Spleen (tissue), 11 donors: ENCODE data around the gene TREML1. TPM values are rescaled to one million over a fixed set of nuclear protein-coding genes. Genes with fewer than 3 reads are reported as not detected.

ENCODE experiments used
- DNase-seq: peaks from one replicate; pipeline ENCODE4 v3.0.0-alpha.2; 2020
- H3K27ac ChIP-seq, 8 donors: fragments of 200-600 bp; sonication (generic) in 7 of 8; 1 replicate in 4 of 8; 2 replicates in 4 of 8; pipeline versions ENCODE4 v1.5.0 to v1.8.0; 2016 to 2021; ENCODE audit warnings: inconsistent platforms in 4 of 8, mild to moderate bottlenecking in 4 of 8, moderate library complexity in 1 of 8
- H3K27me3 ChIP-seq, 7 donors: fragments of 200-600 bp; sonication (generic) in 6 of 7; replicated peaks in 1 of 7; 1 replicate in 4 of 7; 2 replicates in 3 of 7; pipeline versions ENCODE4 v1.5.0 to v1.8.0; 2016 to 2021; ENCODE audit warnings: inconsistent platforms in 3 of 7, mild to moderate bottlenecking in 1 of 7
- H3K36me3 ChIP-seq, 6 donors: fragments of 200-600 bp; sonication (generic) in 5 of 6; 1 replicate in 4 of 6; 2 replicates in 2 of 6; pipeline versions ENCODE4 v1.5.0 to v1.8.0; 2016 to 2021; ENCODE audit warnings: inconsistent platforms in 2 of 6
- H3K4me1 ChIP-seq, 6 donors: fragments of 200-600 bp; sonication (generic) in 5 of 6; 1 replicate in 3 of 6; 2 replicates in 3 of 6; pipeline versions ENCODE4 v1.5.0 to v1.8.0; 2016 to 2021; ENCODE audit warnings: inconsistent platforms in 3 of 6
- H3K4me3 ChIP-seq, 8 donors: fragments of 200-600 bp; sonication (generic) in 7 of 8; 1 replicate in 4 of 8; 2 replicates in 4 of 8; pipeline versions ENCODE4 v1.5.0 to v1.8.0; 2016 to 2021; ENCODE audit warnings: inconsistent platforms in 4 of 8, mild to moderate bottlenecking in 4 of 8, moderate library complexity in 2 of 8
- H3K9me3 ChIP-seq, 8 donors: fragments of 200-600 bp; sonication (generic) in 7 of 8; 1 replicate in 4 of 8; 2 replicates in 4 of 8; pipeline versions ENCODE4 v1.5.0 to v1.8.0; 2016 to 2021; ENCODE audit warnings: inconsistent platforms in 4 of 8
- POLR2A ChIP-seq, 3 donors: fragments of 450-650 bp; IDR thresholded peaks; one replicate each; pipeline ENCODE4 v1.5.1; 2017; ENCODE audit warnings: antibody characterized with exemption in 3 of 3, mild to moderate bottlenecking in 1 of 3
- POLR2AphosphoS5 ChIP-seq, 3 donors: sonication (generic); formaldehyde crosslinking; IDR thresholded peaks; one replicate each; pipeline ENCODE4 v1.5.1; 2017; ENCODE audit warnings: antibody characterized with exemption in 3 of 3
- WGBS, 5 donors: extraction: QIAGEN DNeasy Blood & Tissue Kit in 3 of 5; methylation state at CpG; one replicate each; pipeline versions ENCODE4 v1.1.5 to v1.1.7; 2013 to 2018; 5-methylcytosine and 5-hydroxymethylcytosine counted together
- intact Hi-C: fragments of 100-400 bp; cut with DNase I; formaldehyde crosslinking; loops from one replicate; pipeline ENCODE4 v1.15.0; 2023; ENCODE audit warnings: low total_unique reads
- polyA plus RNA-seq, 3 donors: library from polyadenylated mRNA; stranded (reverse); fragments of 200-250 nt; gene quantifications; one replicate each; pipeline ENCODE4 v1.2.1, GENCODE V29; 2013
- total RNA-seq, 7 donors: library from RNA; depleted of rRNA in 3 of 7; stranded (reverse); fragments of >200 nt in 3 of 7; fragmentation: NEBNext Ultra II Directional in 4 of 7; extraction: Animal tissue kit (Norgen Biotek cat#: 25700) in 4 of 7; gene quantifications; one replicate each; pipeline versions ENCODE4 v1.1.0 to v1.2.1, GENCODE V29; 2016 to 2021
- TF ChIP-seq, protein P1 (sequence below), 11 experiments: fragments of 200-600 bp in 7 of 11; fragments of 450-650 bp in 4 of 11; sonication (generic) in 4 of 11; IDR thresholded peaks in 8 of 11; conservative IDR thresholded peaks in 3 of 11; 1 replicate in 7 of 11; 2 replicates in 4 of 11; pipeline versions ENCODE4 v1.4.0 to v1.8.0; 2016 to 2021; ENCODE audit warnings: antibody characterized with exemption in 11 of 11, inconsistent platforms in 4 of 11, mild to moderate bottlenecking in 1 of 11
- donor health status: healthy with polysubstance abuse.
- donor health status: DM: no; HTN: no; CAD: no; lungs with moderate emphysema.
- donor health status: DM: no; HTN: no; CAD: no.
- donor health status: Bipolar disorder and iron deficiency.
- donor health status: healthy.
- donor health status: DM: no; HTN: no; CAD: no.
- donor health status: DM: yes; HTN: yes; CAD: no.

TREML1 gene
- total and polyA plus RNA-seq, 10 donors = 1.2 to 19.2 (median 4.9) TPM

DNA sequence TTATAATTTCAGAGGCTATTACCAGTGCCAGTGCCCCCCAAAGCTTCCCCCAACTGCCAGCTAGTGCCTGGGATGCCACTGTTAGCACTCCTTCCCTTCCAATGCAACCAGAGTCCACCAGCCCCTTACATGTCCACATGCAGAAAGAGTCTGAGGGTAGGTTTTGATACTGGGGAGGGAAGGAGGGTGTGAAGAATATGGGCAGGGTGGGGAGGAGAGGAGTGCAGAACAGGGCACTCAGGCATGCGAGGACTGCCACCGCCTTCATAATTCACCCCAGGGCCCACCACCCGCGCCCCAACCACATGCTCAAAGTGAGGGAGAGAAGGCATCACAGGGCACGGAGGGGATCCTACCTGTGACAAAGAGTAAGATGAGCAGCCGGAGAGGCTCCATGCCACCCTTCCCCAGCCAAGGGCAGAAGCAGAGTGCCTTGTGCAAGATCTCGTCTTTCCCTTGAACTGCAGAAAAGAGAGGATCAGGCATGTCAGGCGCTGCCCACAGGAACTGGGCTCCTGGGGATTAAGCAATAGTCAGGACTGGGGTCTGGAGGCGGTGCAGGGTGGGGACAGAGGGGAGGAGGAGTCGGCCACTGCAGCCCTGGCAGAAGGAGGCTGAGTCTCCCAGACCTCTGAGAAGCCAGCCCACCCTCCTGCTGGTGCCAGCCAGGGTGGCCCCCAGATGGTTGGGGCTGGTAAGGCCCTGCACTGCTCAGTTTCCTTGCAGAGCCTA lies 8.7 kb upstream of the TREML1 start, which contains the start of gene TREM2:
Gene TREM2, minus strand, starts transcription at position 430 of the 732 bp plus-strand sequence. Its CDS starts 34 bp downstream, at position 396.
- no peaks in the 10 kb centered on the region for H3K36me3 ChIP-seq
- peaks cover 0 to 14% (median 0%) of the 10 kb centered on the region in 7 donors for H3K27me3 ChIP-seq
- no peak for DNase-seq
- no peaks in the 10 kb centered on the region for H3K9me3 ChIP-seq
- intact Hi-C loops = no loop called here
- no peak within 1 kb of the TSS for H3K27ac ChIP-seq
- TF ChIP-seq POLR2A (IDR thresholded peaks at IDR 0.05) (no peak), POLR2AphosphoS5 (IDR thresholded peaks at IDR 0.05) (no peak)
- TF ChIP-seq, protein P1, sequence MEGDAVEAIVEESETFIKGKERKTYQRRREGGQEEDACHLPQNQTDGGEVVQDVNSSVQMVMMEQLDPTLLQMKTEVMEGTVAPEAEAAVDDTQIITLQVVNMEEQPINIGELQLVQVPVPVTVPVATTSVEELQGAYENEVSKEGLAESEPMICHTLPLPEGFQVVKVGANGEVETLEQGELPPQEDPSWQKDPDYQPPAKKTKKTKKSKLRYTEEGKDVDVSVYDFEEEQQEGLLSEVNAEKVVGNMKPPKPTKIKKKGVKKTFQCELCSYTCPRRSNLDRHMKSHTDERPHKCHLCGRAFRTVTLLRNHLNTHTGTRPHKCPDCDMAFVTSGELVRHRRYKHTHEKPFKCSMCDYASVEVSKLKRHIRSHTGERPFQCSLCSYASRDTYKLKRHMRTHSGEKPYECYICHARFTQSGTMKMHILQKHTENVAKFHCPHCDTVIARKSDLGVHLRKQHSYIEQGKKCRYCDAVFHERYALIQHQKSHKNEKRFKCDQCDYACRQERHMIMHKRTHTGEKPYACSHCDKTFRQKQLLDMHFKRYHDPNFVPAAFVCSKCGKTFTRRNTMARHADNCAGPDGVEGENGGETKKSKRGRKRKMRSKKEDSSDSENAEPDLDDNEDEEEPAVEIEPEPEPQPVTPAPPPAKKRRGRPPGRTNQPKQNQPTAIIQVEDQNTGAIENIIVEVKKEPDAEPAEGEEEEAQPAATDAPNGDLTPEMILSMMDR (IDR thresholded peaks at IDR 0.05 in 8 of 11, conservative IDR thresholded peaks at IDR 0.05 in 3 of 11) = no peak
- WGBS, 5 donors = 63 to 87% (median 73%) methylated on average over 6 to 10 of the region's 10 CpGs
- peaks cover 0 to 7% (median 0%) of the 10 kb centered on the region in 6 donors for H3K4me1 ChIP-seq
- H3K4me3 ChIP-seq = no peak within 1 kb of the TSS

GRCh38 chr6:41161851-41162552 lies 7.9 kb upstream of the TREML1 start:
- Histone ChIP-seq H3K4me3 (no peak overlapping the region), H3K27ac (no peak overlapping the region)

GRCh38 chr6:41161380-41161779 lies 7.2 kb upstream of the TREML1 start:
- 88 to 97% (median 92%) methylated on average over 7 to 10 of the region's 10 CpGs for WGBS, 5 donors
- Histone ChIP-seq H3K9me3 (no peaks in the 10 kb centered on the region), H3K27ac (no peak overlapping the region), H3K4me1 (peaks cover 0 to 7% (median 0%) of the 10 kb centered on the region in 6 donors), H3K27me3 (peaks cover 0 to 14% (median 0%) of the 10 kb centered on the region in 7 donors), H3K4me3 (no peak overlapping the region), H3K36me3 (no peaks in the 10 kb centered on the region)
- no peak for TF ChIP-seq POLR2AphosphoS5 (IDR thresholded peaks at IDR 0.05)
- no peak for TF ChIP-seq POLR2A (IDR thresholded peaks at IDR 0.05)
- TF ChIP-seq, protein P1 (IDR thresholded peaks at IDR 0.05 in 8 of 11, conservative IDR thresholded peaks at IDR 0.05 in 3 of 11) = no peak
- intact Hi-C loops = no loop called here
- DNase-seq = no peak

More at GRCh38 chr6:41161851-41162552, 7.9 kb upstream of the TREML1 start:
- H3K4me1 ChIP-seq = peaks cover 0 to 7% (median 0%) of the 10 kb centered on the region in 6 donors
- TF ChIP-seq, protein P1 (IDR thresholded peaks at IDR 0.05 in 8 of 11, conservative IDR thresholded peaks at IDR 0.05 in 3 of 11) = no peak
- TF ChIP-seq POLR2AphosphoS5 (IDR thresholded peaks at IDR 0.05) = no peak
- no peak for TF ChIP-seq POLR2A (IDR thresholded peaks at IDR 0.05)
- WGBS, 5 donors = 42 to 50% (median 44%) methylated on average over 13 of the region's 13 CpGs
- intact Hi-C loops = no loop called here
- H3K36me3 ChIP-seq = no peaks in the 10 kb centered on the region
- peaks cover 0 to 14% (median 0%) of the 10 kb centered on the region in 7 donors for H3K27me3 ChIP-seq
- no peak for DNase-seq
- H3K9me3 ChIP-seq = no peaks in the 10 kb centered on the region

DNA sequence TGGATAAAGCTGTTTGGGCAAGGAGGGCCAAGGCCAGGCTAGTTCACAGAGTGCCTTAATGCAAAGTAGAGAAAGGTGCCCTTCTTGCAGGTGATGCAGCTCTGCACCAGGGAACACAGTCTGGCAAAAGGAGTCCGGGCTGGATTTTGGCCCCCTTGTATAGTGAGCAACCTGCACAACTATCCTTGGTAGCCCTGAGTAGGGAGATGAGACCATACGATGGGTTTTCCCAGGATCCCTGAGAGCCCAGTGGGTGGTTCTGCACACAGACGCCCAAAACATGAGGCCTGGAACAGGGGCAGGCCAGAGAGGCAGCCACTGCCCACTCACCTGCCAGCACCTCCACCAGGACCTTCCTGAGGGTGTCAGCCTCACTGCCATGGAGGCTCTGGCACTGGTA lies 6.8 kb upstream of the TREML1 start:
- Histone ChIP-seq H3K9me3 (no peaks in the 10 kb centered on the region), H3K4me1 (peaks cover 0 to 7% (median 0%) of the 10 kb centered on the region in 6 donors), H3K27ac (no peak overlapping the region), H3K4me3 (no peak overlapping the region), H3K27me3 (peaks cover 0 to 14% (median 0%) of the 10 kb centered on the region in 7 donors), H3K36me3 (no peaks in the 10 kb centered on the region)
- DNase-seq = no peak
- TF ChIP-seq POLR2A (IDR thresholded peaks at IDR 0.05) (no peak), POLR2AphosphoS5 (IDR thresholded peaks at IDR 0.05) (no peak)
- TF ChIP-seq, protein P1 (IDR thresholded peaks at IDR 0.05 in 8 of 11, conservative IDR thresholded peaks at IDR 0.05 in 3 of 11) = no peak
- intact Hi-C loops = no loop called here
- WGBS, 5 donors = 82 to 90% (median 87%) methylated on average over 1 to 3 of the region's 3 CpGs
